ENCODE data around the gene ADGRL3.
"Not testable (repeated sequence)": the region's sequence is repeated elsewhere in the genome, so short reads cannot be mapped to it uniquely, and the experiment has no call there.

ADGRL3 gene

GRCh38 chr4:61741327-61742096 is 541.4 kb downstream of the ADGRL3 start:
- TF ChIP-seq, protein P1, sequence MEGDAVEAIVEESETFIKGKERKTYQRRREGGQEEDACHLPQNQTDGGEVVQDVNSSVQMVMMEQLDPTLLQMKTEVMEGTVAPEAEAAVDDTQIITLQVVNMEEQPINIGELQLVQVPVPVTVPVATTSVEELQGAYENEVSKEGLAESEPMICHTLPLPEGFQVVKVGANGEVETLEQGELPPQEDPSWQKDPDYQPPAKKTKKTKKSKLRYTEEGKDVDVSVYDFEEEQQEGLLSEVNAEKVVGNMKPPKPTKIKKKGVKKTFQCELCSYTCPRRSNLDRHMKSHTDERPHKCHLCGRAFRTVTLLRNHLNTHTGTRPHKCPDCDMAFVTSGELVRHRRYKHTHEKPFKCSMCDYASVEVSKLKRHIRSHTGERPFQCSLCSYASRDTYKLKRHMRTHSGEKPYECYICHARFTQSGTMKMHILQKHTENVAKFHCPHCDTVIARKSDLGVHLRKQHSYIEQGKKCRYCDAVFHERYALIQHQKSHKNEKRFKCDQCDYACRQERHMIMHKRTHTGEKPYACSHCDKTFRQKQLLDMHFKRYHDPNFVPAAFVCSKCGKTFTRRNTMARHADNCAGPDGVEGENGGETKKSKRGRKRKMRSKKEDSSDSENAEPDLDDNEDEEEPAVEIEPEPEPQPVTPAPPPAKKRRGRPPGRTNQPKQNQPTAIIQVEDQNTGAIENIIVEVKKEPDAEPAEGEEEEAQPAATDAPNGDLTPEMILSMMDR (IDR thresholded peaks at IDR 0.05; ENCODE audit: low read depth, low read length) = peak; percentile 56
- in situ Hi-C loops (cut with HindIII; ENCODE audit: low sequenced_read_pairs) = no loop called here
- H3K4me3 ChIP-seq (ENCODE audit: low read depth, low read length) = no peak overlapping the region
- DNase-seq (ENCODE audit: low read depth, low spot score) = peak; percentile 5

- TF ChIP-seq, protein P1 (IDR thresholded peaks at IDR 0.05; ENCODE audit: low read depth, low read length) = no peak
- in situ Hi-C loops (cut with HindIII; ENCODE audit: low sequenced_read_pairs) = no loop called here
- DNase-seq (ENCODE audit: low read depth, low spot score) = no peak
- H3K4me3 ChIP-seq (ENCODE audit: low read depth, low read length) = no peak overlapping the region
Observed at GRCh38 chr4:61750810-61751209, 550.7 kb downstream of the ADGRL3 start.

DNA sequence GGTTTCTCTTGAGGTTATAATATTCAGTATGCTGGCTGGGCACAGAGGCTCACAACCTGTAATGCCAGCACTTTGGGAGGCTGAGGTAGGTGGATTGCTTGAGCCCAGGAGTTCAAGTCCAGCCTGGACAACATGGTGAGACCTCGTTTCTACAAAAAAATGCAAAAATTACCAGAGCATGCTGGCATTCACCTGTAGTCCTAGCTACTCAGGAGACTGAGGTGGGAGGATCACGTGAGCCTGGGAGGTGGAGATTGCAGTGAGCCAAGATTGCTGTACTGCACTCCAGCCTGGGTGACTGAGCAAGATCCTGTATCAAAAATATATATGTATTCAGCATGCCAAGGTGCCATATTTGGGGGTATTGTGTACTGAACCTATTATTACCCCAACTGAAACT is 552.5 kb downstream of the ADGRL3 start:
- no peak overlapping the region for H3K4me3 ChIP-seq (ENCODE audit: low read depth, low read length)
- in situ Hi-C loops (cut with HindIII; ENCODE audit: low sequenced_read_pairs) = no loop called here
- TF ChIP-seq, protein P1 (IDR thresholded peaks at IDR 0.05; ENCODE audit: low read depth, low read length) = no peak
- DNase-seq (ENCODE audit: low read depth, low spot score) = no peak

- no peak for DNase-seq (ENCODE audit: low read depth, low spot score)
- no peak overlapping the region for H3K4me3 ChIP-seq (ENCODE audit: low read depth, low read length)
- TF ChIP-seq, protein P1 (IDR thresholded peaks at IDR 0.05; ENCODE audit: low read depth, low read length) = no peak
- in situ Hi-C loops (cut with HindIII; ENCODE audit: low sequenced_read_pairs) = no loop called here
Observed at GRCh38 chr4:61753739-61754138, 553.6 kb downstream of the ADGRL3 start.

DNA sequence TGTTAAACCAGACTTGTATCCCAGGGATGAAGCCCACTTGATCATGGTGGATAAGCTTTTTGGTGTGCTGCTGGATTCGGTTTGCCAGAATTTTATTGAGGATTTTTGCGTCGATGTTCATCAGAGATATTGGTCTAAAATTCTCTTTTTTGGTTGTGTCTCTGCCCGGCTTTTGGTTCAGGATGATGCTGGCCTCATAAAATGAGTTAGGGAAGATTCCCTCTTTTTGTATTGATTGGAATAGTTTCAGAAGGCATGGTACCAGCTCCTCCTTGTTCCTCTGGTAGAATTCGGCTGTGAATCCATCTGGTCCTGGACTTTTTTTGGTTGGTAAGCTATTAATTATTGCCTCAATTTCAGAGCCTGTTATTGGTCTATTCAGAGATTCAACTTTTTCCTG is 556.8 kb downstream of the ADGRL3 start:
- H3K4me3 ChIP-seq (ENCODE audit: low read depth, low read length); in situ Hi-C loops (cut with HindIII; ENCODE audit: low sequenced_read_pairs); DNase-seq (ENCODE audit: low read depth, low spot score): not testable (repeated sequence)

DNA sequence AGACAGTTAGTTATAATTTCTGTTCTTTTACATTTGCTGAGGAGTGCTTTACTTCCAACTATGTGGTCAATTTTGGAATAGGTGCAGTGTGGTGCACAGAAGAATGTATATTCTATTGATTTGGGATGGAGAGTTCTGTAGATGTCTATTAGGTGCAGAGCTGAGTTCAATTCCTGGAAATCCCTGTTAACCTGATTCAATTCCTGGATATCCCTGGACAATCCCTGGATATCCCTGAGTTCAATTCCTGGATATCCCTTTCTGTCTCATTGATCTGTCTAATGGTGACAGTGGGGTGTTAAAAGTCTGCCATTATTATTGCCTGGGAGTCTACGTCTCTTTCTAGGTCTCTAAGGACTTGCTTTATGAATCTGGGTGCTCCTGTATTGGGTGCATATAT is 557.9 kb downstream of the ADGRL3 start:
- in situ Hi-C loops (cut with HindIII; ENCODE audit: low sequenced_read_pairs); H3K4me3 ChIP-seq (ENCODE audit: low read depth, low read length); DNase-seq (ENCODE audit: low read depth, low spot score): not testable (repeated sequence)

GRCh38 chr4:61758596-61758995 is 558.5 kb downstream of the ADGRL3 start:
- DNase-seq (ENCODE audit: low read depth, low spot score); in situ Hi-C loops (cut with HindIII; ENCODE audit: low sequenced_read_pairs); H3K4me3 ChIP-seq (ENCODE audit: low read depth, low read length): not testable (repeated sequence)

- in situ Hi-C loops (cut with HindIII; ENCODE audit: low sequenced_read_pairs); DNase-seq (ENCODE audit: low read depth, low spot score); H3K4me3 ChIP-seq (ENCODE audit: low read depth, low read length): not testable (repeated sequence)
Observed at GRCh38 chr4:61759245-61759644, 559.1 kb downstream of the ADGRL3 start.

DNA sequence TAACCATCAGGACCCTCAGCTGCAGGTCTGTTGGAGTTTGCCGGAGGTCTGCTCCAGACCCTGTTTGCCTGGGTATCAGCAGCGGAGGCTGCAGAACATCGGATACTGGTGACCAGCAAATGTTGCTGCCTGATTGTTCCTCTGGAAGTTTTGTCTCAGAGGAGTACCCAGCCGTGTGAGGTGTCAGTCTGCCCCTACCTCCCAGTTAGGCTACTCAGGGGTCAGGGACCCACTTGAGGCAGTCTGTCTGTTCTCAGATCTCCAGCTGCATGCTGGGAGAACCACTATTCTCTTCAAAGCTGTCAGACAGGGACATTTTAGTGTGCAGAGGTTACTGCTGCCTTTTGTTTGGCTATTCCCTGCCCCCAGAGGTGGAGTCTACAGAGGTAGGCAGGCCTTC is 559.8 kb downstream of the ADGRL3 start:
- in situ Hi-C loops (cut with HindIII; ENCODE audit: low sequenced_read_pairs); DNase-seq (ENCODE audit: low read depth, low spot score); H3K4me3 ChIP-seq (ENCODE audit: low read depth, low read length): not testable (repeated sequence)
